WTC11 (cell line): ENCODE measurements around the gene DSN1.

Experiments used
- CTCF ChIP-seq: fragments of 200-600 bp; IDR thresholded peaks from 2 replicates; pipeline ENCODE4 v1.8.0; 2022; ENCODE audit warnings: antibody characterized with exemption
- JUN ChIP-seq: sonication (generic); formaldehyde crosslinking; IDR thresholded peaks from 2 replicates; pipeline ENCODE4 v1.8.0; 2023; ENCODE audit warnings: mild to moderate bottlenecking, missing genetic modification reagents
- PREB ChIP-seq: sonication (generic); formaldehyde crosslinking; IDR thresholded peaks from 2 replicates; pipeline ENCODE4 v1.8.1; 2022; ENCODE audit warnings: mild to moderate bottlenecking, missing genetic modification reagents, moderate library complexity, borderline replicate concordance
- TCF7 ChIP-seq: sonication (generic); formaldehyde crosslinking; IDR thresholded peaks from 2 replicates; pipeline ENCODE4 v1.8.0; 2022; ENCODE audit warnings: mild to moderate bottlenecking, low read depth, missing genetic modification reagents, moderate library complexity
- USF2 ChIP-seq: sonication (generic); formaldehyde crosslinking; IDR thresholded peaks from 2 replicates; pipeline ENCODE4 v1.8.1; 2023; ENCODE audit warnings: mild to moderate bottlenecking, missing genetic modification reagents, moderate library complexity
- ZNF281 ChIP-seq: sonication (generic); formaldehyde crosslinking; IDR thresholded peaks from 2 replicates; pipeline ENCODE4 v1.8.0; 2023; ENCODE audit warnings: mild to moderate bottlenecking, missing genetic modification reagents

GRCh38 chr20:36796875-36797274 is 23.3 kb upstream of the DSN1 start:
- TF ChIP-seq PREB (CRISPR knock-in tag) (no peak), CTCF (no peak), TCF7 (CRISPR knock-in tag) (no peak), ZNF281 (no peak), USF2 (CRISPR knock-in tag) (no peak), JUN (no peak)
